Measurements from ENCODE around the gene CNTN6. TPM values are rescaled to one million over a fixed set of nuclear protein-coding genes. Genes with fewer than 3 reads are reported as not detected.

The CNTN6 gene
- total and polyA plus RNA-seq, 2 donors (not counting 1 experiment from before 2014, with no cell fraction given), result not detected

GRCh38 chr3:1138036-1138435 is 45.2 kb downstream of the CNTN6 start:
- no peaks in the 10 kb centered on the region for H3K36me3 ChIP-seq (ENCODE audit: control insufficient read depth, insufficient read depth, low read length)
- H3K27ac ChIP-seq (ENCODE audit: insufficient read depth, low read length), result no peak overlapping the region
- H3K9me3 ChIP-seq (ENCODE audit: control insufficient read depth, insufficient read depth, low read depth, low read length), result no peaks in the 10 kb centered on the region
- no peak overlapping the region for H3K4me3 ChIP-seq (replicated peaks in 1 of 4; ENCODE audit: control extremely low read depth in 1 of 4, insufficient read depth in 1 of 4, low read depth in 3 of 4, low read length in 4 of 4)
- no peak for DNase-seq (ENCODE audit: low read depth in 2 of 2)
- H4K20me1 ChIP-seq (ENCODE audit: control insufficient read depth, extremely low read depth, insufficient read depth, low read length), result no peaks in the 10 kb centered on the region
- no peak overlapping the region for H3K4me2 ChIP-seq (ENCODE audit: extremely low read depth, insufficient read depth, low read length)
- TF ChIP-seq CTCF (conservative IDR thresholded peaks at IDR 0.05 in 1 of 2, IDR thresholded peaks at IDR 0.05 in 1 of 2; ENCODE audit: low read depth in 1 of 2, low read length in 2 of 2) (no peak), EZH2 (IDR thresholded peaks at IDR 0.05; ENCODE audit: low read length, missing control alignments) (no peak)
- H3K27me3 ChIP-seq (ENCODE audit: control insufficient read depth, insufficient read depth, low read length), result no peaks in the 10 kb centered on the region
- H3K9ac ChIP-seq (ENCODE audit: insufficient read depth, low read length), result no peak overlapping the region
- no peaks in the 10 kb centered on the region for H3K4me1 ChIP-seq (ENCODE audit: control insufficient read depth, extremely low read depth, insufficient read depth, low read length)
- no peaks in the 10 kb centered on the region for H3K79me2 ChIP-seq (ENCODE audit: control insufficient read depth, insufficient read depth, low read length)
- no peak overlapping the region for H2AFZ ChIP-seq (ENCODE audit: low read length)

GRCh38 chr3:1139071-1139470 is 46.2 kb downstream of the CNTN6 start:
- H4K20me1 ChIP-seq (ENCODE audit: control insufficient read depth, extremely low read depth, insufficient read depth, low read length), result no peaks in the 10 kb centered on the region
- no peak overlapping the region for H3K9ac ChIP-seq (ENCODE audit: insufficient read depth, low read length)
- DNase-seq (ENCODE audit: low read depth in 2 of 2), result peak in 1 of 2 donors; percentile 1
- no peak overlapping the region for H3K4me2 ChIP-seq (ENCODE audit: extremely low read depth, insufficient read depth, low read length)
- H3K4me1 ChIP-seq (ENCODE audit: control insufficient read depth, extremely low read depth, insufficient read depth, low read length), result no peaks in the 10 kb centered on the region
- H3K27ac ChIP-seq (ENCODE audit: insufficient read depth, low read length), result no peak overlapping the region
- no peaks in the 10 kb centered on the region for H3K9me3 ChIP-seq (ENCODE audit: control insufficient read depth, insufficient read depth, low read depth, low read length)
- no peak overlapping the region for H2AFZ ChIP-seq (ENCODE audit: low read length)
- H3K36me3 ChIP-seq (ENCODE audit: control insufficient read depth, insufficient read depth, low read length), result no peaks in the 10 kb centered on the region
- no peaks in the 10 kb centered on the region for H3K27me3 ChIP-seq (ENCODE audit: control insufficient read depth, insufficient read depth, low read length)
- H3K4me3 ChIP-seq (replicated peaks in 1 of 4; ENCODE audit: control extremely low read depth in 1 of 4, insufficient read depth in 1 of 4, low read depth in 3 of 4, low read length in 4 of 4), result no peak overlapping the region
- TF ChIP-seq EZH2 (IDR thresholded peaks at IDR 0.05; ENCODE audit: low read length, missing control alignments) (no peak), CTCF (conservative IDR thresholded peaks at IDR 0.05 in 1 of 2, IDR thresholded peaks at IDR 0.05 in 1 of 2; ENCODE audit: low read depth in 1 of 2, low read length in 2 of 2) (no peak)
- H3K79me2 ChIP-seq (ENCODE audit: control insufficient read depth, insufficient read depth, low read length), result no peaks in the 10 kb centered on the region

DNA sequence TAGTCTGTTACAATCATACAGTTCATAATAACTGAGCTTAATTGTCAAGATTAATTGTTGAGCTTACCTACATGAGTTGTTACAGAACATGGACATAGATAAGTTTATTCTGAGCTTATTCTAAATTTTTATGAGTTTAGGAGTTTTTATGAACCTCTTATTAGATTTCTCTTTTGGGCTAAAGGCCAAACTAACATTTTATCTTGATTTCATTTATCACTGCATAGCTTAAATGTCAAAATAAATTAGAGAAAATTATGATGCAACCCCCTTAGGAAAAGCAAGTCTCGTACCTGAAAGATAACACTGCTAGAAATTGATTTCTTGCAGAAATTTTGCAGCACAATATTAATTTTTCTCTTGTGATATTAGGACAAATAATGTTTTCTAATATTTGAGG is 54.5 kb downstream of the CNTN6 start:
- no peaks in the 10 kb centered on the region for H3K36me3 ChIP-seq (ENCODE audit: control insufficient read depth, insufficient read depth, low read length)
- no peak for DNase-seq (ENCODE audit: low read depth in 2 of 2)
- H3K9ac ChIP-seq (ENCODE audit: insufficient read depth, low read length), result no peak overlapping the region
- no peak overlapping the region for H2AFZ ChIP-seq (ENCODE audit: low read length)
- H3K79me2 ChIP-seq (ENCODE audit: control insufficient read depth, insufficient read depth, low read length), result no peaks in the 10 kb centered on the region
- H3K27me3 ChIP-seq (ENCODE audit: control insufficient read depth, insufficient read depth, low read length), result no peaks in the 10 kb centered on the region
- no peak overlapping the region for H3K4me3 ChIP-seq (replicated peaks in 1 of 4; ENCODE audit: control extremely low read depth in 1 of 4, insufficient read depth in 1 of 4, low read depth in 3 of 4, low read length in 4 of 4)
- no peaks in the 10 kb centered on the region for H3K9me3 ChIP-seq (ENCODE audit: control insufficient read depth, insufficient read depth, low read depth, low read length)
- H3K27ac ChIP-seq (ENCODE audit: insufficient read depth, low read length), result no peak overlapping the region
- H3K4me1 ChIP-seq (ENCODE audit: control insufficient read depth, extremely low read depth, insufficient read depth, low read length), result no peaks in the 10 kb centered on the region
- TF ChIP-seq EZH2 (IDR thresholded peaks at IDR 0.05; ENCODE audit: low read length, missing control alignments) (no peak), CTCF (conservative IDR thresholded peaks at IDR 0.05 in 1 of 2, IDR thresholded peaks at IDR 0.05 in 1 of 2; ENCODE audit: low read depth in 1 of 2, low read length in 2 of 2) (no peak)
- H4K20me1 ChIP-seq (ENCODE audit: control insufficient read depth, extremely low read depth, insufficient read depth, low read length), result no peaks in the 10 kb centered on the region
- no peak overlapping the region for H3K4me2 ChIP-seq (ENCODE audit: extremely low read depth, insufficient read depth, low read length)
